Small intestine (tissue), 7 donors: ENCODE data around the gene IL1RAPL1. TPM values are rescaled to one million over a fixed set of nuclear protein-coding genes. Genes with fewer than 3 reads are reported as not detected.

ENCODE experiments used
- DNase-seq, 2 donors: peaks; one replicate each; pipeline versions ENCODE4 v3.0.0 to v3.0.0-alpha.2; 2013
- FAIRE-seq: peaks from 2 replicates; lab custom pipeline; 2012; peaks lifted over from hg19 to GRCh38; lab: Jason Lieb, UNC
- H3K27ac ChIP-seq, 3 donors: one replicate each; pipeline ENCODE4 v1.5.1; 2013; ENCODE audit warnings: low read length in 2 of 3, mild to moderate bottlenecking in 2 of 3, control low read depth in 1 of 3, inconsistent platforms in 1 of 3, low read depth in 1 of 3, moderate library complexity in 1 of 3
- H3K27me3 ChIP-seq, 3 donors: one replicate each; pipeline ENCODE4 v1.6.1; 2013; ENCODE audit warnings: low read length in 3 of 3, inconsistent platforms in 1 of 3; ENCODE audit not compliant: control insufficient read depth in 3 of 3, insufficient read depth in 3 of 3
- H3K36me3 ChIP-seq, 3 donors: one replicate each; pipeline ENCODE4 v1.6.1; 2013; ENCODE audit warnings: low read length in 3 of 3, inconsistent platforms in 1 of 3, low read depth in 1 of 3, mild to moderate bottlenecking in 1 of 3, moderate library complexity in 1 of 3; ENCODE audit not compliant: control insufficient read depth in 3 of 3, insufficient read depth in 2 of 3
- H3K4me1 ChIP-seq, 3 donors: one replicate each; pipeline ENCODE4 v1.6.1; 2013; ENCODE audit warnings: low read length in 2 of 3, inconsistent platforms in 1 of 3, low read depth in 1 of 3, mild to moderate bottlenecking in 1 of 3, moderate library complexity in 1 of 3; ENCODE audit not compliant: control insufficient read depth in 3 of 3, insufficient read depth in 2 of 3
- H3K4me3 ChIP-seq, 3 donors: one replicate each; pipeline ENCODE4 v1.5.1; 2013; ENCODE audit warnings: low read length in 3 of 3, control low read depth in 1 of 3, inconsistent platforms in 1 of 3, low read depth in 1 of 3, mild to moderate bottlenecking in 1 of 3, moderate library complexity in 1 of 3
- H3K9me3 ChIP-seq, 2 donors: one replicate each; pipeline ENCODE4 v1.6.1; 2013; ENCODE audit warnings: low read depth in 1 of 2, low read length in 1 of 2; ENCODE audit not compliant: control insufficient read depth in 2 of 2, insufficient read depth in 1 of 2
- WGBS, 3 donors: extraction: QIAGEN DNeasy Blood & Tissue Kit; methylation state at CpG; one replicate each; pipeline ENCODE4 v1.1.7; 2013; 5-methylcytosine and 5-hydroxymethylcytosine counted together
- polyA plus RNA-seq, 4 donors: library from polyadenylated mRNA; stranded (reverse) in 3 of 4; unstranded in 1 of 4; fragments of 200-250 nt in 3 of 4; fragments of 120-200 nt in 1 of 4; gene quantifications; one replicate each; pipeline versions ENCODE4 v1.2.1 to v1.2.3, GENCODE V29; 2013
- donor health status: healthy with polysubstance abuse.
- donor health status: control.
- donor health status: control.
- donor health status: Bipolar disorder and iron deficiency.
- donor health status: healthy.

IL1RAPL1 gene
- polyA plus RNA-seq, 4 donors: 0.04 to 0.27 TPM; not detected in 2

GRCh38 chrX:29535212-29536162, 948.2 kb downstream of the IL1RAPL1 start:
- DNase-seq: no peak
- 18 to 55% (median 39%) methylated on average over 1 of the region's 1 CpG for WGBS, 3 donors
- Histone ChIP-seq H3K4me1 (no peaks in the 10 kb centered on the region), H3K9me3 (no peaks in the 10 kb centered on the region), H3K36me3 (no peaks in the 10 kb centered on the region), H3K27ac (no peak overlapping the region), H3K27me3 (no peaks in the 10 kb centered on the region), H3K4me3 (no peak overlapping the region)
- FAIRE-seq: no peak

- Histone ChIP-seq H3K27ac (no peak overlapping the region), H3K9me3 (no peaks in the 10 kb centered on the region), H3K4me1 (no peaks in the 10 kb centered on the region), H3K4me3 (no peak overlapping the region), H3K36me3 (no peaks in the 10 kb centered on the region), H3K27me3 (no peaks in the 10 kb centered on the region)
- FAIRE-seq (no peak), DNase-seq (no peak)
- WGBS, 3 donors: 59 to 90% (median 75%) methylated on average over 3 of the region's 3 CpGs
Observed at GRCh38 chrX:29541038-29541437, 953.8 kb downstream of the IL1RAPL1 start.

GRCh38 chrX:29542152-29542551, 954.9 kb downstream of the IL1RAPL1 start:
- no peaks in the 10 kb centered on the region for H3K27me3 ChIP-seq
- H3K9me3 ChIP-seq: no peaks in the 10 kb centered on the region
- no peak overlapping the region for H3K4me3 ChIP-seq
- FAIRE-seq: no peak
- no peak overlapping the region for H3K27ac ChIP-seq
- no peaks in the 10 kb centered on the region for H3K36me3 ChIP-seq
- WGBS, 3 donors: 38 to 48% (median 47%) methylated on average over 1 of the region's 1 CpG
- DNase-seq: no peak
- H3K4me1 ChIP-seq: no peaks in the 10 kb centered on the region

GRCh38 chrX:29545878-29546277, 958.6 kb downstream of the IL1RAPL1 start:
- WGBS, 3 donors: 47 to 72% (median 54%) methylated on average over 2 of the region's 2 CpGs
- Histone ChIP-seq H3K36me3 (no peaks in the 10 kb centered on the region), H3K4me3 (no peak overlapping the region), H3K9me3 (no peaks in the 10 kb centered on the region), H3K27me3 (no peaks in the 10 kb centered on the region), H3K4me1 (no peaks in the 10 kb centered on the region), H3K27ac (no peak overlapping the region)
- DNase-seq (no peak), FAIRE-seq (no peak)

GRCh38 chrX:29547877-29548276, 960.6 kb downstream of the IL1RAPL1 start:
- no peak for DNase-seq

GRCh38 chrX:29553542-29553941, 966.3 kb downstream of the IL1RAPL1 start:
- DNase-seq (no peak), FAIRE-seq (no peak)
- no peak overlapping the region for H3K4me3 ChIP-seq
- 57 to 79% (median 76%) methylated on average over 1 of the region's 1 CpG for WGBS, 3 donors
- H3K9me3 ChIP-seq: no peaks in the 10 kb centered on the region
- no peaks in the 10 kb centered on the region for H3K4me1 ChIP-seq
- no peaks in the 10 kb centered on the region for H3K27me3 ChIP-seq
- no peaks in the 10 kb centered on the region for H3K36me3 ChIP-seq
- no peak overlapping the region for H3K27ac ChIP-seq

More at GRCh38 chrX:29547877-29548276, 960.6 kb downstream of the IL1RAPL1 start:
- Histone ChIP-seq H3K4me3 (no peak overlapping the region), H3K27me3 (no peaks in the 10 kb centered on the region), H3K27ac (no peak overlapping the region), H3K36me3 (no peaks in the 10 kb centered on the region), H3K4me1 (no peaks in the 10 kb centered on the region), H3K9me3 (no peaks in the 10 kb centered on the region)
- FAIRE-seq: no peak
- WGBS, 3 donors: 53 to 83% (median 59%) methylated on average over 4 of the region's 4 CpGs

GRCh38 chrX:29555465-29556091, 968.3 kb downstream of the IL1RAPL1 start:
- no peak overlapping the region for H3K27ac ChIP-seq
- DNase-seq (no peak), FAIRE-seq (no peak)
- H3K4me1 ChIP-seq: no peaks in the 10 kb centered on the region
- 32 to 88% (median 38%) methylated on average over 1 of the region's 1 CpG for WGBS, 3 donors
- no peaks in the 10 kb centered on the region for H3K9me3 ChIP-seq
- no peaks in the 10 kb centered on the region for H3K27me3 ChIP-seq
- no peak overlapping the region for H3K4me3 ChIP-seq
- no peaks in the 10 kb centered on the region for H3K36me3 ChIP-seq

GRCh38 chrX:29560065-29560464, 972.8 kb downstream of the IL1RAPL1 start:
- FAIRE-seq: no peak
- H3K27me3 ChIP-seq: no peaks in the 10 kb centered on the region
- DNase-seq: no peak
- H3K4me3 ChIP-seq: no peak overlapping the region
- 73 to 93% (median 90%) methylated on average over 1 of the region's 1 CpG for WGBS, 3 donors
- H3K27ac ChIP-seq: no peak overlapping the region
- no peaks in the 10 kb centered on the region for H3K36me3 ChIP-seq
- H3K9me3 ChIP-seq: peaks cover 0 to 4% of the 10 kb centered on the region in 2 donors
- H3K4me1 ChIP-seq: no peaks in the 10 kb centered on the region
